Astrocyte (in vitro differentiated cells and primary cell): ENCODE data around the gene FANCD2.

ENCODE experiments used
- CTCF ChIP-seq: IDR thresholded peaks from 2 replicates; pipeline ENCODE4 v1.5.1; 2011; ENCODE audit warnings: low read depth, mild to moderate bottlenecking, inconsistent platforms, low read length, moderate library complexity; ENCODE audit not compliant: insufficient read depth
- EZH2 ChIP-seq: IDR thresholded peaks from 2 replicates; pipeline ENCODE4 v1.6.1; 2012; ENCODE audit warnings: mild to moderate bottlenecking, low read length, inconsistent platforms; ENCODE audit not compliant: insufficient read depth

- TF ChIP-seq CTCF (no peak), EZH2 (no peak)
Observed at GRCh38 chr3:10122724-10123123, 96.5 kb downstream of the FANCD2 start.
